HUES64 (cell line): ENCODE results near the gene ANKRD35.
A peak's percentile ranks its signal among the peaks of the same experiment; 100 is the strongest.
"Not testable (repeated sequence)": the region's sequence is repeated elsewhere in the genome, so short reads cannot be mapped to it uniquely, and the experiment has no call there.

Experiments used
- H3K27ac ChIP-seq: 2 replicates; pipeline ENCODE4 v1.7.0; 2013; ENCODE audit warnings: low read depth, low read length, inconsistent platforms
- H3K27me3 ChIP-seq: 2 replicates; pipeline ENCODE4 v1.6.1; 2013; ENCODE audit warnings: mild to moderate bottlenecking, low read length; ENCODE audit not compliant: insufficient read depth
- H3K36me3 ChIP-seq: 2 replicates; pipeline ENCODE4 v1.6.1; 2013; ENCODE audit warnings: mild to moderate bottlenecking, low read length; ENCODE audit not compliant: insufficient read depth
- H3K4me1 ChIP-seq: 2 replicates; pipeline ENCODE4 v1.6.1; 2013; ENCODE audit warnings: mild to moderate bottlenecking, low read length, moderate library complexity; ENCODE audit not compliant: insufficient read depth
- H3K4me3 ChIP-seq: 2 replicates; pipeline ENCODE4 v1.5.1; 2013; ENCODE audit warnings: mild to moderate bottlenecking, low read length, moderate library complexity
- H3K9ac ChIP-seq: 2 replicates; pipeline ENCODE4 v1.6.1; 2013; ENCODE audit warnings: mild to moderate bottlenecking, low read depth, low read length
- H3K9me3 ChIP-seq: 2 replicates; pipeline ENCODE4 v1.6.1; 2013; ENCODE audit warnings: low read depth, low read length; ENCODE audit not compliant: insufficient read depth
- WGBS: fragments of 150-250, 120-280 bp; methylation state at CpG from one replicate; pipeline ENCODE4 v1.1.7; 2013; ENCODE audit warnings: missing lambda C conversion rate; 5-methylcytosine and 5-hydroxymethylcytosine counted together

ANKRD35 gene

GRCh38 chr1:145849356-145850160, 36.1 kb downstream of the ANKRD35 start:
- H3K36me3 ChIP-seq = peaks cover 62% of the 10 kb centered on the region
- no peaks in the 10 kb centered on the region for H3K27me3 ChIP-seq
- H3K9me3 ChIP-seq = no peaks in the 10 kb centered on the region
- 90% methylated on average over 15 of the region's 15 CpGs for WGBS
- H3K4me3 ChIP-seq = no peak overlapping the region
- no peaks in the 10 kb centered on the region for H3K4me1 ChIP-seq
- H3K9ac ChIP-seq = no peak overlapping the region
- H3K27ac ChIP-seq = no peak overlapping the region

DNA sequence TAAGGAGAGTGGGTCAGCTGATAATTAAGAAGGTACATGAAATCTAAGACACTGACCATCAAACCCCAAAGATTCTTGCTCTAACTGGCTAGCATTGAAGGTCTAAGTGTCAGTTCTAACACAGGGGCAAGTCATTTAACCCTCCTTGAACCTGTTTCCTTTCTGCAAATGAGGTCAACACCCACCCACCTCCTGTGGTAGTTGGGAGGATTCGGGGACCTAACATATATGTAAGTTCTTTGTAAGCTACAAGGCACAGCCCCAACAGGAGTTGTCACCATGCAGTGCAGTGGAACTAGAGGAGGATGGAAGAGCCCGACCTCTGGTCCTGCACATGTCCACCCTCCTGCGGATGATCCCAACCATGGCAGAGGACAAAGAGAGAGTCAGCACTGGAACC, 37.8 kb downstream of the ANKRD35 start:
- H3K27ac ChIP-seq = no peak overlapping the region
- H3K4me1 ChIP-seq = no peaks in the 10 kb centered on the region

DNA sequence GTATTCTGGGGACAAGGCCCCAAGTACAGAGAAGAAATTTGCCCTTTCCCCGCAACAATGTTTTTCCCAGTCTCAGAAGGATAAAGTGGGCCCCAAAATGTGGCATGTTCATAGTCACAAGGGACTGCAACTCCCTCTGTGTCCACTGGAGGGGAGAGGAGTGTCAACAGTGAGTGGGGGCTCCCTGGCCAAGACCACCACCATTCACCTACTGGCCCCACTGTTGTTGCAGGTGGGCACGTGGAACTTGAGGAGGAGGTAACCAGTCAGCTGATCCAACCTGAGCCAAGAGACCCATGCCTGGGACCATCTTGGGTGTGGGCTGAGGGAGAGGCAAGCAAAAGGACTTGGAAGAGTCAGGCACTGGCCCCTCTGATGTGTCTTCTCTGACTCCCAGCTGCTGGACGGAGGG, 39.5 kb downstream of the ANKRD35 start:
- Histone ChIP-seq H3K9ac (peak overlapping the region; percentile 75; the same call in 1 of the 2 replicates), H3K27ac (no peak overlapping the region), H3K27me3 (no peaks in the 10 kb centered on the region), H3K36me3 (peaks cover 60% of the 10 kb centered on the region), H3K4me1 (no peaks in the 10 kb centered on the region), H3K9me3 (no peaks in the 10 kb centered on the region), H3K4me3 (peak overlapping the region; percentile 70)
- 79% methylated on average over 3 of the region's 3 CpGs for WGBS

More for the DNA sequence above, 37.8 kb downstream of the ANKRD35 start:
- Histone ChIP-seq H3K36me3 (peaks cover 58% of the 10 kb centered on the region), H3K9ac (no peak overlapping the region), H3K4me3 (no peak overlapping the region), H3K27me3 (no peaks in the 10 kb centered on the region), H3K9me3 (no peaks in the 10 kb centered on the region)
- WGBS = 98% methylated on average over 3 of the region's 3 CpGs

DNA sequence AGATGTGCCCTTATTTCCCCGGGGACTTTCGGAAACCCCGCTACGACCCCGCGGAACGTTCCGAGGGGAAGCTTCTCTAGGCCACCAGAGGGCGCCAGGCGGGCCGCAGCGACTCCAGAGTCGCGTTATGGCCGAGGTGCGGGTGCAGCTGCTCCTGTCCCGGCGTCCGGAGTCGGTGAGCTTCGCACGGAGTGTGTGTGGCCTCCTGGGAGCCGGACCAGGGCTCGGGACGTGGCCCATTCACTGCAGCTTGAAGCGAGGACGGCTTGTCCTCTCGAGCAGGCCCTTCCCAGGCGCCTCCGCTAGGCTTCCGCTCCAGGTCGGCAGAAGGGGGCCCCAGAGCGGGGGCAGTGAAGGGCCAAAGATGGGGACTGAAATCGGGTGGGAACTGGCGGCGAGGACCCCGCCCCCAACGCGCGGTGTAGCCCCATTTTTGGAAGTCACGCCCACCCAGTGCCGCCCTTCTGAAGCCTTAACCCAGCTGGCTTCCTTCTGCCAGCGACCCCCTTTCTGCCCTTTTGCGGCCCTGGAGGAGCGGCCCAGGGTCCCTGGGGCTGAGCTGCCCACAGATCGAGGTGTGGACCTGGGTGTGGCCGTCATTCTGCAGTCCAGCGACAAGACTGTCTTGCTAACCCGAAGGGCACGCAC, 40.0 kb downstream of the ANKRD35 start, which contains the start of gene NUDT17:
Gene NUDT17 (plus strand): TSS at position 117 of the 648 bp plus-strand sequence. CDS start 11 bp downstream, at position 128.
- 2% methylated on average over 50 of the region's 50 CpGs for WGBS
- no peaks in the 10 kb centered on the region for H3K4me1 ChIP-seq
- H3K27ac ChIP-seq = peak within 1 kb of the TSS; percentile 32; the same call in 1 of the 2 replicates
- no peaks in the 10 kb centered on the region for H3K27me3 ChIP-seq
- H3K9me3 ChIP-seq = no peaks in the 10 kb centered on the region
- H3K36me3 ChIP-seq = peaks cover 60% of the 10 kb centered on the region
- peak within 1 kb of the TSS; percentile 70 for H3K4me3 ChIP-seq
- H3K9ac ChIP-seq = peak within 1 kb of the TSS; percentile 75

DNA sequence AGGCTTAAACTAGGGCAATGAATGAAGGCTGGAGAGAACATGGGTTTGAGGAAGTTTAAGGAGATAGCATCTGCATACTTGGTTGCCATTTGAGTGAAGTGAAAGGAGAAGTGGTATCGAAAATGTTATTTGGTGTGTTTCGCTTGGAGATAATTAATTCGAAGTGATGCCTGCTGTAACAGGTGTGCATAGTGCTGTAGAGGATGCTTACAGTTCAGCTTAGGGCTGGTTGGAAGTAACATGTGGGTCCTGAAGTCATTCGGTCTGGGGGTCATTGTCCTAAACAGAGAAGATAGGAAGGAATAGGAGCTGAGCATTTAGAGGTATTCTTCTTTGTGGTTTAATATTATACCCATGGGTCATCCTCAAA, 40.5 kb downstream of the ANKRD35 start:
- Histone ChIP-seq H3K36me3 (peaks cover 59% of the 10 kb centered on the region), H3K27ac (no peak overlapping the region), H3K9me3 (no peaks in the 10 kb centered on the region)

GRCh38 chr1:145843031-145843430, 42.6 kb downstream of the ANKRD35 start:
- Histone ChIP-seq H3K27ac (no peak overlapping the region), H3K9me3 (no peaks in the 10 kb centered on the region), H3K4me1 (no peaks in the 10 kb centered on the region), H3K9ac (no peak overlapping the region), H3K36me3 (peaks cover 60% of the 10 kb centered on the region), H3K4me3 (no peak overlapping the region), H3K27me3 (no peaks in the 10 kb centered on the region)
- WGBS = 98% methylated on average over 3 of the region's 3 CpGs

More for the DNA sequence above, 40.5 kb downstream of the ANKRD35 start:
- no peaks in the 10 kb centered on the region for H3K4me1 ChIP-seq
- H3K4me3 ChIP-seq = peak overlapping the region; percentile 70
- H3K9ac ChIP-seq = no peak overlapping the region
- no peaks in the 10 kb centered on the region for H3K27me3 ChIP-seq
- 36% methylated on average over 4 of the region's 4 CpGs for WGBS

DNA sequence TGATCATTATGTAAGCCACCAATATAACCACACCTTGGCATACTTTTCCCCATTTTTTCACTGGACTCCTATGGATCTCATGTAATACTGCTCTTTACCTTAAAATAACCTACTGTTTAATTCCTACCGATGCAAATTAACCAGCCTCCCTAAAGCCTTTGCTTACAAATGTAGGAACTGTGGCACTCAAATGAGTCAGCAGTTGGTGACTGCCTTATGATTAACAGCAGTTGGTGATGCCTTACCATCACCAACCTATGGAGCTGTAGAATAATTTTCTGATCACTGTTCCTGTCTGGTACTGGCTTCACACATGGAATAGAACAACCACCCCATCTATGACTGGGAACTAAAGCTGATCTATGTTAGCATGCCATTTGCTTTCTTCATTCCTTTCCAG, 48.0 kb downstream of the ANKRD35 start:
- H3K27me3 ChIP-seq = no peaks in the 10 kb centered on the region
- no peaks in the 10 kb centered on the region for H3K4me1 ChIP-seq
- H3K4me3 ChIP-seq = no peak overlapping the region
- peaks cover 99% of the 10 kb centered on the region for H3K36me3 ChIP-seq
- WGBS = 100% methylated on average over 1 of the region's 1 CpG
- no peak overlapping the region for H3K9ac ChIP-seq
- H3K9me3 ChIP-seq = no peaks in the 10 kb centered on the region
- H3K27ac ChIP-seq = no peak overlapping the region

GRCh38 chr1:145830810-145831209, 54.9 kb downstream of the ANKRD35 start:
- H3K27me3 ChIP-seq = not testable (repeated sequence)
- 100% methylated on average over 2 of the region's 2 CpGs for WGBS

DNA sequence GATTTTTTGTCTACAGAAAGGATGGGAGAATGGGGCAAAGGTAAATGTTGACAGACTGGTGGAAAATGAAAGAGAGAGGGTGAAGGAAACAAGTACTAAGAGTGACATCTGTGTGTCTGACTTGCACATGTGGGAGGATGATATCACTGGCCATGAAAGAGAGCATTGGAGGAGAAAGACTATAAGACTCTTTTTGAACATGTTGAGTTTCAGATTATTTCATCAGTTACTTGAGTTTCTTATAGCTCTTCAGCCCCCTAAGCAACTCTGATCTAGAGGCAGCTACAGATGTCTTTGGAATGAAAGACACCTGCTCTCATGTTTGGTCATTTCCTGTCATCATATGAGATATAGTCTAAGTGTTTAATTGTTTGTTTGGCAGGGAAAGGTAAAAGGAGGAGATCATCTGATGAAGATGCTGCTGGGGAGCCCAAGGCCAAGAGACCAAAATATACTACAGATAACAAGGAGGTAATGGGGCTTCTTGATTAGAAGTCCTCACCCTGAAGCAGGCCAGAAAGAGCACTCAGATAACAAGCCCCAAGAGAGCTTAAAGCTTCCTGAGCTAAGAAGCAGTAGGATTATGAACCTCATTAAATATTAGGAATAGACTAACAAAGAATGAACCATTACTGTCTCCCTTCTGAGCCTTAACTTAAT, 57.2 kb downstream of the ANKRD35 start:
- Histone ChIP-seq H3K36me3 (peaks cover 74% of the 10 kb centered on the region), H3K27ac (no peak overlapping the region)

More at GRCh38 chr1:145830810-145831209, 54.9 kb downstream of the ANKRD35 start:
- not testable (repeated sequence) for H3K9me3 ChIP-seq, H3K4me1 ChIP-seq, H3K4me3 ChIP-seq, H3K27ac ChIP-seq, H3K9ac ChIP-seq
- H3K36me3 ChIP-seq = peaks cover 95% of the 10 kb centered on the region

GRCh38 chr1:145827966-145828365, 57.7 kb downstream of the ANKRD35 start:
- Histone ChIP-seq H3K36me3 (peaks cover 69% of the 10 kb centered on the region), H3K9ac (no peak overlapping the region)

More for the DNA sequence above, 57.2 kb downstream of the ANKRD35 start:
- Histone ChIP-seq H3K27me3 (no peaks in the 10 kb centered on the region), H3K9me3 (no peaks in the 10 kb centered on the region), H3K4me1 (no peaks in the 10 kb centered on the region), H3K9ac (no peak overlapping the region), H3K4me3 (no peak overlapping the region)

DNA sequence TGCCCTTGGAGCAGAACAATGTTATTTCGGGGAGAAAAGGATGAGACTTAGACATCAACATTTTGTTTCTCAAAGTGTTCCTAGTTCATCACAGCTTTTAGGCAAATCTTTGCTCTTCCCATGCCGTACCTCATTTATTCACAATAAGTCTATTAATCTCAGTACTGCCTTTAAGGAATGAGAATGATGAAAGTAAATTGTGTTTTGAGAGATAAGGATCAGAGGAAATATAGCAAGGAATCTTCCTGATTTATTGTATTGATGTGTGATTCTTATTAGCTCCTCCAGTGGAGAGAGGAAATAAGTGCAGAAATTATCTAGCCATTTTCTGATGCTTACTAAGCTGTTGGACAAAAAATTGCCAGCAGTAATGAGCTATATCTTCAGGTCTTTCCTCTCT, 59.6 kb downstream of the ANKRD35 start:
- no peak overlapping the region for H3K4me3 ChIP-seq
- H3K36me3 ChIP-seq = peaks cover 52% of the 10 kb centered on the region
- no peaks in the 10 kb centered on the region for H3K9me3 ChIP-seq
- no peaks in the 10 kb centered on the region for H3K27me3 ChIP-seq
- H3K27ac ChIP-seq = no peak overlapping the region
- H3K9ac ChIP-seq = no peak overlapping the region
- no peaks in the 10 kb centered on the region for H3K4me1 ChIP-seq
- 96% methylated on average over 2 of the region's 2 CpGs for WGBS

More at GRCh38 chr1:145827966-145828365, 57.7 kb downstream of the ANKRD35 start:
- no peak overlapping the region for H3K4me3 ChIP-seq
- H3K9me3 ChIP-seq = no peaks in the 10 kb centered on the region
- no peak overlapping the region for H3K27ac ChIP-seq
- H3K27me3 ChIP-seq = no peaks in the 10 kb centered on the region
- H3K4me1 ChIP-seq = no peaks in the 10 kb centered on the region
